ENCODE data around the gene ORMDL2.

- no peak for TF ChIP-seq POLR2A (IDR thresholded peaks at IDR 0.05; ENCODE audit: low read depth, low read length)
- TF ChIP-seq ZBTB33 (IDR thresholded peaks at IDR 0.05) = no peak
- no peak for TF ChIP-seq JUNB (IDR thresholded peaks at IDR 0.05)
- no peak for TF ChIP-seq PBX3 (IDR thresholded peaks at IDR 0.05; ENCODE audit: insufficient replicate concordance, low read depth, low read length)
- TF ChIP-seq ATF3 (IDR thresholded peaks at IDR 0.05; ENCODE audit: borderline replicate concordance, extremely low read depth, low read depth, low read length) = no peak
- no peak for TF ChIP-seq E2F4 (IDR thresholded peaks at IDR 0.05; ENCODE audit: low read depth, low read length)
- TF ChIP-seq CTCF (IDR thresholded peaks at IDR 0.05 in 2 of 3, conservative IDR thresholded peaks at IDR 0.05 in 1 of 3; ENCODE audit: control insufficient read depth in 2 of 3, extremely low read depth in 1 of 3, insufficient read depth in 1 of 3, low read depth in 3 of 3, low read length in 3 of 3) = no peak
Observed at GRCh38 chr12:55809274-55809673, 8.6 kb upstream of the ORMDL2 start.

All from GM12878 (cell line).